Superior temporal gyrus (tissue), 1 donor: ENCODE measurements around the gene MS4A6E.
"Not testable (repeated sequence)": the region's sequence is repeated elsewhere in the genome, so short reads cannot be mapped to it uniquely, and the experiment has no call there.

Experiments
- DNase-seq: peaks from one replicate; pipeline ENCODE4 v3.0.0-alpha.2; 2016; ENCODE audit errors: extremely low spot score

The MS4A6E gene, protein sequence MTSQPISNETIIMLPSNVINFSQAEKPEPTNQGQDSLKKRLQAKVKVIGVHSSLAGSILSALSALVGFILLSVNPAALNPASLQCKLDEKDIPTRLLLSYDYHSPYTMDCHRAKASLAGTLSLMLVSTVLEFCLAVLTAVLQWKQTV

DNA sequence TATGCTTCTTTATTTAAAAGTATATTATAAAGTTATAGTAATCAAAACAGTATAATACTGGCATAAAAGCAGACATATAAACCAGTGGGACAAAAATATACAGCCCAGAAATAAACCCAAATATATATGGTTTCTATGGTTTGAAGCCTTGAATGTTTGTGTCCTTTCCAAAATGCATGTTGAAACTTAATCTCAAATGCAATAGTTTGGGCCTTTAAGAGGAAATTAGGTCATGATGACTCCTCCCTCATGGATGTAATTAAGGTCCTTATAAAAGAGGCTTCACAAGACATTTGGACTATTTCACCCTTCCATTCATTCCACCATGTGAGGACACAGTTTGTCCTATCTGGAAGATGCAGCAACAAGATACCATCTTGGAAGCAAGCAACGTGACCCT is at the start of gene MS4A6E:
Gene MS4A6E, plus strand, starts transcription at position 301 of the 400 bp plus-strand sequence. CDS start 7,641 bp downstream, outside the sequence.
- no peak for DNase-seq

DNA sequence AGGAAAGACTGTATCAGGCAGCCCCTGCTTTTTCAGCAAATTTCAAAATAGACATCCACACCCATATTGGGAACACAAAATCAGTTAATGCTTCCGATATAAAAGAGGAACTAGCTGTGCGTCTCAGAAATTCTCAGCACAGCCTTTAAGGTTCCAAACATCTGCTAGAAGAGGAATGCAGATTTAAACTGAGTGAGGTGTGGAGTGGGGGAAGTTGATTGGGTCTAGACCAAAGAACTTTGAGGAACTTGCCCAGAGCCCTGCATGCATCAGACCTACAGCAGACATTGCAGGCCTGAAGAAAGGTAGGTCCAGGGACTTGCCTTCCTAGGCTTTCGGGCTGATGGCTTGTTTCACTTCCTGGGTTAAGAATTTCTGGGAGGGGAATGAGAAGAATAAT is 46.6 kb upstream of the MS4A6E start, which contains the start of gene MS4A4A:
Gene MS4A4A, plus strand, starts transcription at position 255 of the 400 bp plus-strand sequence. Its CDS starts 10 bp downstream, at position 265.
- DNase-seq = no peak

DNA sequence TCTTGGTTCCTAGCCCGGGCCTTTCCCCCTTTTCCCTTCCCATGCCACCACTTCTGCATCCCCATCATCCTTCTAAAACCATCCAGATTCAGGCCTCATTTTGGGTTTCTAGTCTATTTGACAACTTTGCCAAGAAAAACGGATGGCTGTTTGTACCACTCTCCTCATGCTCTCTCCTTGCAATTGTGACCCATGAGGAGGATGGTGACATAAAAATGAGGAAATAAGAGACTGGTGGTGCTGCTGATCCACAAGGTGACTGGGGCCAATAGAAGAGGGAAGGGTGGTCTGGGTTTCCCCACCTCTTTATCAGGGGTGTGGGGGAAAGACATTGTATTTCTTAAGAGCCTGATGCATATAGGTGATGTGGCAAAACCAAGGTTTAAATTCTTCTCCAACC is 45.6 kb upstream of the MS4A6E start:
- DNase-seq = no peak

DNA sequence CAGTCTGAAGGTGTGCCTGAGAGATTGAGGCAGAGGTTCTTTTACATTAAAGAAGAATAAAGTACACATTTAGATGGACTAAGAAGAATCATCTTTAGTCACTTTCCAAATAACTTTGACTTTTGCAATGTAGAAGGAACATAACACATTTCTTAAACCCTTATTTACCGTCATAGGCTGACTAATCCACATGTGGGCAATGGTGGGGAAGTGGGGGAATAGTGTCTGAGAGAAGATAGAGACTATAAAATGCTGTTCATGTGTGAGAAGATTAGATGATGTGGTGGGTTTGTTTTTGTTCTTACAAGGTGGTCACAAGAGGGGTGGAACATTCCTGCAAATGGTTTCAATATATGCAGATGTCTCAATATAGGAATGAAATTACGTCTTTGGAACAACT is 44.8 kb upstream of the MS4A6E start:
- DNase-seq = no peak

DNA sequence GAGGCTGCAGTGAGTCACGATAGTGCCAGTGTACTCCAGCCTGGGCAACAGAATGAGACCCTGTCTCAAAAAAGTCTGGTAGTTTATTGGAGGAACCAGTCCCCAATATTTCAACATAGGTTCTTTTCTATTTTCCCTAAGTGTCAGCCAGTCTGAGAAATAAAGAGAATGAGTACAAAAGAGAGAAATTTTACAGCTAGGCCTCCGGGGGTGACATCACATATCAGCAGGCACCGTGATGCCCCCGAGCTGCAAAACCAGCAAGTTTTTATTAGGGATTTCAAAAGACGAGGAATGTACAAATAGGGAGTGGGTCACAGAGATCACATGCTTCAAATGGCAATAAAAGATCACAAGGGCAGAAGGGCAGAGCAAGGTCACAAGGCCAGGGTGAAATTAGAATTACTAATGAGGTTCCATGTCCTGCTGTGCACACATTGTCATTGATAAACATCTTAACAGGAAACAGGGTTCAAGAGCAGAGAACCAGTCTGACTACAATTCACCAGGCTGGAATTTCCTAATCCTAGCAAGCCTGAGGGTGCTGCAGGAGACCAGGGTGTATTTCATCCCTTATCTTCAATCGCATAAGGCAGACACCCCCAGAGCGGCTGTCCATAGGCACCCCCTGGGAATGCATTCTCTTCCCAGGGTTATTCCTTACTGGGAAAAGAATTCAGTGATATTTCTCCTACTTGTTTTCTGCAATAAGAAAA is 41.5 kb upstream of the MS4A6E start:
- DNase-seq = not testable (repeated sequence)

DNA sequence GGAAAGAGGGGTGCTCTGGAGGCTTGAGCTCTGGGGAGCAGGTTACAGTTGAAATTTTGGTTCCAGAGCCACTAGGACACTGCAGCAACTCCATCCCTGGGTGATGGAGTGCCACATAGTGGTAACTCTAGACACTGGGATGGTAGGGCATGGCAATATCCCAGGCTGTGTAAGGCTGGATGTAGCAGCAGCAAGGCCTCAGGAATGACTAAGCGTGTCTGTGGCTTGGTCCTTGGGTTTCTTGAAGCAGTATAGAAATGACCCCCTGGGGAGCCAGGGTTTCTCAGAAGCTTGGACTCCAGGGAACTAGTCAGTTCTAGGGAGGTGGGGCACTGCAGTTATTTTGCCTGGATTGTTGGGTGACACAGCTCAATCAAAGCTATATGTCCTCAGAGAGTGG is 38.5 kb upstream of the MS4A6E start:
- no peak for DNase-seq

DNA sequence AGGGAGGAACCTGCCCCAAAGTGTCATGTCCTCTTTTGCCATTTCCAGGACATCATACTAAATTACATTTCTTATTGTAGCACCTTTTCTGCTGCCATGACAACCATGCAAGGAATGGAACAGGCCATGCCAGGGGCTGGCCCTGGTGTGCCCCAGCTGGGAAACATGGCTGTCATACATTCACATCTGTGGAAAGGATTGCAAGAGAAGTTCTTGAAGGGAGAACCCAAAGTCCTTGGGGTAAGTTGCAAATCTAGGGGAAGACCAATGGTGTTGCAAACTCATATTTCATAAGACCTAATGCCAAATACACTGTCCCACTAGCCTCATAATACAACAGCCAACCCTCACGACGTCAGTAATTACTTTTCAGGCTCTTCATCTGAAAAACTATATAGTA is 34.9 kb upstream of the MS4A6E start:
- DNase-seq = no peak

DNA sequence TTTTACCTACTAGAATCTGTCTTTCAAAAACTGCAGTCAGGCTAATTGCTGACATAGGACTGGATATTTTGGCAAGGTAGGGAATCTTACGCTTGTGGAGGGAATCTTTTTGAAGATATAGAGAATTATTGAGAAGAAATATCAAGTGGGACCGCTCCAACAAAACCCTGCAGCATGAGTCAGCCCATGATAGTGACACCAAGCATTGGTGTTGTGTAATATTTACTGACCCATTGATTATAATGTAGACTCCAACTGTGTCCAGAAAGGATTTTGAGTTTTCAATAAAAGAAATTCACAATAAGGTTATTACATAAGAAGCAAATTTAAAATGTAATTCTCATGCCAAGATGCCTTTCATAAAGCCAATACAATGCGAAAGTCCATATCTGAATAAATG is 25.9 kb upstream of the MS4A6E start:
- no peak for DNase-seq

DNA sequence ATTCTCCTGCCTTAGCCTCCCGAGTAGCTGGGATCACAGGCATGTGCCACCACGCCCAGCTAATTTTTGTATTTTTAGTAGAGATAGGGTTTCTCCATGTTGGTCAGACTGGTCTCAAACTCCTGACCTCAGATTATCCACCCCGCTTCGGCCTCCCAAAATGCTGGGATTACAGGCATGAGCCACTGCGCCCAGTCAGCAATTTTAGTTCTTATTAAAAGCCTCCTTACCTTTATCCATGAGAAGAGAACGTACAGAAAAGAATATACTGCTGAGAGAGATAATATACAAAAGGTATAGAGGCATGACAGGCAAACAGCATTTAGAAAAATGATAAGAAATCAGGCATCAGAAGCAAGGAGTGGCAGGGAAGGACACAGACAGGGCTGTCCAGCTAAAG is 25.2 kb upstream of the MS4A6E start:
- not testable (repeated sequence) for DNase-seq

DNA sequence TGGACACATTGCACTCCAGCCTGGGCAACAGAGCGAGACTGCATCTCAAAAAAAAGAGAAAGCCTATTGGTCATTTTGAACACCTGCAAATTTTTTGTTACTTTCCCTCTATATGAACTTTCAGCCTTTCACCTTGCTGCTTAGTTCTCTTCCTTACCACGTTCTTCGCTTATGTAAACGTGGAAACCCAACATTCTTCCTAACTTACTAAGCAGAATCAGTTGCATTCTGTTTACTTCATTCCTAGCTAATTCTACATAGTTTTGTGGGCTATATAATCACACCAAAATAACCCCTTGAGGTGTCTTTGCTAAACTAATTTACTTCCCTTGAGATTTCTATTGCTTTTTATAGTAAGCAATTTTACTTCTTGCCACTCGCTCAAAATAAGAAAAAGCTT is 23.4 kb upstream of the MS4A6E start:
- no peak for DNase-seq

DNA sequence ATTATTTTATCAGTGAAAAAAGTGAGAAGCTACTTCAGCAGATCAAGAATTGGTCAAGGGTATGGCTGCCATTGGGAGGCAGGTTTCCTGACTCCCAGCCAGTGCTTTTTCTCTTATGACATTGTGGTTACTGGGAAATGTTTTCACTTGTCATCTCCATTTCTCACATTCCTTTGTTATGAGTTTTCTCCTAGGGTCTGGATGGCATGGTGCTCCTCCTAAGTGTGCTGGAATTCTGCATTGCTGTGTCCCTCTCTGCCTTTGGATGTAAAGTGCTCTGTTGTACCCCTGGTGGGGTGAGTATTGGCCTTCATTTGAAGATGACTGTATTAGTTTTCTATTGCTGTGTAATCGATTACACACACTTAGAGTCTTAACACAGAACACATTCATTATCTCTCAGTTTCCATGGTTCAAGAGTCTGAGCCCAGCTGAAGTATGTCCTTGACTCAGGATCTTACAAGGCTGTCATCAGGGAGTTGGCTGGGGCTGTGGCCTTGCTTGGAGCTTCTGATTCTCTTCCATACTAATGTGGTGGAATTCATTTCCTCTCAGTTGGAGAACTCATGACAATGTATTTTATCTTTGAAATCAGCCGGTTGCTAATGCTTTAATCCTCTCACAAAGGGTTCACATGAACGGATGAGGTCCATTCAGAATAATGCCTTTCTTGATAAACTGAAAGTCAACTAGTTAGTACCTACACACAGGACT is 21.0 kb upstream of the MS4A6E start:
- DNase-seq = no peak

DNA sequence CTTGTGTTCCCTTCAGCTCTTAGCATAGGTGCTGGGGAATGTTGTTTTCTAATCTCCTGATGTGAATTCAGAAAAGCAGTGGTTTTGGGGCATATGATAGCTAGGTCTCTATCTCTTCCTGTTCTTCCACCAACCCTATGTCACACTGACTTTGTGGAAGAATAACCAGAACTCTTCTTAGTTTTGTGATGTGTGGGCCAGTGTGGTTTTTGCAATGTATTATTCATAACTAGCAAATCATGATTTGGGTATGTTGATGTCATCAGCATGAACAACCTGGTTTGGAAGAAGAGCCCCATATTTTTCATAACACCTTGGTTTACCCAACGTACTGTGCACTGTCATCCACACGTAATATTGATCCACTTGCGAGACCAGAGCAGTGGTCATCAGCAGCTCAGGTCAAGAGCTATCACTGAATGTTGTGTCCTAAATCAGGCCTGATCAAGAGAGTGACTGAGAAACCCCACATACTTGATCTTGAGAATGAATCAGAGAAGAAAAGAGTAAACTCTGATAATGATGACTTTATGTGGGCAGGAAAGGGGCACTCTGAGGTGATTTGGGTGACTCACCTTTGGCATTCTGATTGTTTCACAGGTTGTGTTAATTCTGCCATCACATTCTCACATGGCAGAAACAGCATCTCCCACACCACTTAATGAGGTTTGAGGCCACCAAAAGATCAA is 19.4 kb upstream of the MS4A6E start:
- no peak for DNase-seq

DNA sequence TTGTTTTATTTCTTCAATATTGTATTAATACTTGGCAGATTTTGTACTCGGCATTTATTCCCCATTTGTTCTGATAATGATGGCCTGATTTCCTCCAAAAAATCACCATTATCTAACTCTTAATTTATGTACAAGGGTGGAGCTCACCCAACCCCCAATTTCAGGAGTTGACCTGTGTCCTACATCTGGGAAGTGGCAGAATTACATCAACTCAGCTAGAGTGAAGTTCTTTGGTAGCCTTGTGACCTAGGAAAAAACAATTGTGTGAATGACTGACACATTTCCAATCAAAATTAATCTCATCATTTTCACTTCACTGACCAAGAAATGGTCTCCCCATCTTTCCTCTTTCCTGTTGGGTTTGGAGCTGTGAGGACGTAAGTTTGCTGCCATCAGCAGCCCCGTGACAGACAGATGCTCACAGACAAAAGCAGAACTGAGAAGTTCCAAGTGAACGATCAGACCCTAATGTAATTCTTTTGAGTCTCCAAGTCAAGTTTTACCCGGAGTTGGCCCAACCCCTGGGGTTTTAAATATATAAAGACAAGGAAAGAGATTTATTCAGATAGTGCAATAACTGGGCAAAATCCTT is 16.6 kb upstream of the MS4A6E start:
- DNase-seq = peak; percentile 12

DNA sequence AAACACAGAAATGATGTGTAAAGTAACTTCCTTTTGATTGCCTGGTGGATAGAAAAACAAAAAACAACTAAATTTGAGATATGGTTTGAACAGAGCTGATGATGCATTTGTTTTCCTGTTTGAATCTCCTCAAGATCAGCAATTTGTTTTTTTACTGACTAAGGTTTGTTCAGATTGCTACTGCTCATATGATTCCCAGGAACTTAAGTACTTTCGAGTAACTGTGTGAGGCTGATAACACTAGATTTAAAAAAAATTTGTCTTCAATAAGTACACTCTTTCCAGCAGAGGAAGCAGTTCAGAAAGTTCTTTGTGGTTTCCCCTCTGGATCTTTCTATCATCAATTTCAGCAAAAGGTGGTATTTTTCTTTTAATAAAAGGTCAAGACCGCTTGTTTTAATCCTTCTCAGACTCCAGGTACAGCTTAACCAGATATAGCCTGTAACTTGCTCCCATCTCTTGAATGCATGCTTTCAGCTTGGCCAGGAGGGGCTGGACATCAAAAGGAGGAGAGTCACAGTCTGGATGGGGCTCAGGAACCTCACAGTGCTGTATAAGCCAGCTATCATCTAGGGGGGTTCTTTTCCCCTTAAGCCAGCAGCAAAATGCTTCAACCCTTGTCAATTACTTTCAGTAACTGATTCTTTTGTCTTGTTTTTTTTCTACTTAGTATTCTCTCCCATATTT is 12.3 kb upstream of the MS4A6E start:
- DNase-seq = no peak

DNA sequence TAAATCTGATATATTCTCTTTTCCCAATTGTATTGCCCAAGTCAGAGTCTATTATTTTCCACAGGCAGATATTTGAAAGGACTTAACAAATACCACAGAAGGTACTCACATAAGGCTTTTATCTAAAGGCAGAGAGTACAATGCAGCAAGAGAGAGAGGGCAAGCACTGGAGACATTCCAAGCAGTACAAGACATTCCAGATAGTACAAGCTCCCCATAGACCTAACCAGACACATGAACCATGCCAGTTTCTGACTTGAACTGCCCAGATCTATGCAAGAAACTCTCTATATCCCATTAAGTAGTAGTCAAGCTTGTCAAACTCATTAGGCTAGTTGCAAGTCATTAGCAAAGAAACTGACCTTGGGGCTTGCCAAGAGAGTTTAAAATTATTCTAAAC is 11.2 kb upstream of the MS4A6E start:
- no peak for DNase-seq

DNA sequence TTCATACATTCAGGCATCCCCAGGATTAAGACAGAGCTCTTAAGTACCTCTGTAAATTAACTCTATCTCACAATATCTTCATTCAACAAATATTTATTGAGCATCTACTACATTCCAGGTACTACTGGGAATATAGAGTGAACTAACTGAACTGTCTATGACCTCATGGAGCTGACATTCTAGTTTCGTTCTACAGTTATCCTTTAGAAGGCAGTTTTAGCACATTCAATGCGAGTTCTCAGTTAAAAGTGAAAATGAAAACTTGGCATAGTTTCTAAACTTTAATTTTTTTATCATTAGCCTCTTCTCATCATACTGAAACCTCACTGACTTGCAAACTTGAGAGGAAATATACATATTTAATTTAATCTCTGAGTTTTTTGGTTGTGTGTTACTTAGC is 10.7 kb upstream of the MS4A6E start:
- DNase-seq = no peak

DNA sequence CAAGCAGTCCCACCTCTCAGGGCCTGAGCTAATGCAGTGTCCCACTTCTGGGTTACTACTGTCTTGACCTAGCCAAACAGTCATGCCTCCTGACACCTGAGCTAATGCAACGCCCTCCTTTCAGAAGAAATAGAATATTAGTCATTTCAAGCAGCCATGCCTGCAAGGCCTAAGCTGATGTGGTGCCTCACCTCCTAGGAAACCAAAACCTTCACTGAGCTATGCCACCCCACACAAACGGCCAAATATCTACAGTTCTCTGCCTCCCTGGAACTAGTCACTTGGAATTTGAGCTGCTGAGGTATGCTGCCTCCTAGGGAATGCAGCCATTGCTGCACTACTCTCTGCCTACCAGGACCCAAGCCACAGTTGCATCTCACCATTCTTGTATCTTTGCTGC is 8.3 kb upstream of the MS4A6E start:
- DNase-seq = no peak

DNA sequence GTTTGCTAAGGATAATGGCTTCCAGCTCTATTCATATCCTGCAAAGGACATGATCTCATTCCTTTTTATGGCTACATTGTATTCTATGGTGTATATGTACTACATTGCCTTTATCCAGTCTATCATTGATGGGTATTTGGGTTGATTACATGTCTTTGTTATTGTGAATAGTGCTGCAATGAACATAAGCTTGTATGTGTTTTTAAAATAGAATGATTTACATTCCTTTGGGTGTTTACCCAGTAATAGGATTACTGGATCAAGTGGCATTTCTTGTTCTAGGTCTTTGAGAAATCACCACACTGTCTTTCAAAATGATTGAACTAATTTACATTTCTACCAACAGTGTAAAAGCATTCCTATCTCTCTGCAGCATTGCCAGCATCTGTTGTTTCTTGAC is 6.0 kb upstream of the MS4A6E start:
- DNase-seq = no peak

DNA sequence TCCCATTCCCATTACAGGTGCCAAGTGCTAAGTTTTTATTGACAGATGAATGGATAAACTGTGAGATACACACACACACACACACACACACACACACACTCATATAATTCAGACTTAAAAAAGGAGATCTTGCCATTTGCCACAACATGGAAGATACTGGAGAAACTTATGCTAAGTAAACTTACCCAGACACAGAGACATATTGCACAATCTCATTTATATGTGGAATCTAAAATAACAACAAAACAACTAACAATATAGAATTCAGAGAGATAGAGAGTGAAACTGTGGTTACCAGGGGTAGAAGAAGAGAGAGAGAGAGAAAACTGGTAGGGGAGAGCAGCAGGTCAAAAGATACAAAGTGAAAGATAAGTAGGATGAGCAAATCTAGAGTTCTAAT is 1.4 kb downstream of the MS4A6E start:
- DNase-seq = no peak

DNA sequence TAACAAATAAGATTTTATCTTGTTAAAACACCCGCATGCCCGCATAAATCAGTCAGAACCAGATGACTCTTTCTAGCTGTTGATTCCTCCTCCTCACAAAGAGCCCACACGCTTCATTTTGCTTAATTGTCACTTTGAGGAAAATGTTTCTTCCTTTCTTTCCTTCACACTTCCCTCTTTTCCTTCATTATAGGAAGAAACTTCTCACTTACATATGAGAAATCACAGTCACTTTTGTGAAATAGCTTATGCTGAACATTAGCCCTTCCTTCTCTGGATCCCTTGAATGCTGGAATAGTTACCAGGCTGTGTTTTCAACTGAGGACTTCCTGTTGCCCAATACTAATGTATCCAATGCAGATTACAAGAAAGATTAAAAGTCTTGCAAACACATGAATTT is 5.8 kb downstream of the MS4A6E start:
- no peak for DNase-seq

DNA sequence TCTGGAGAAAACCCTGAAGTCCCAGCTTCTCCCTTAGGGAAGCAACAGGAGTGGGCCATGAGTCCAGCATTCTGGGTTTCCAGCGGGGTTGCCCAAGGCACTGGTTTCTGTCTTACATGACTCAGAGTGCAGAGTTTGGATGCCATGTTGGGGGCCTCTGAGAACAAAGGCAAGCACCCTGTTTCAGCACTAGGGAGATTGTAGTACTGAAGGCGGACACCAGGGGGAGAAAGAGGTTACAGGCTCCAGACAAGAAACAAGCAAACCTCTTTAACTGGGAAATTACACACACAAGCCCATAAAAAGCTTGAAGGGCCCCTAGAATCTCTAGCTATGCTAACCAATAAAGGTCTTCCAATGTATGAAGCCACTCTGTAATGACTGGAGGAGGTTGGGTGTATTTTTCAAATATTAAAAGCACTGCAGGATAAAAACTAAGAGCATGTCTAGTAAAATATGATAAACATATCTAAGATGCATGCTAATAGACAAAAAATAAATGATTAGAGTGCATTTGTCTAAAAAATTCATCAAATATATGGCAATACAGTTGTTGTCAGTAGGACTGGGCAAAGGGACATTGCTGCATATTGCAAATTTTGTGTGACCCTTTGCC is 7.1 kb downstream of the MS4A6E start:
- peak; percentile 50 for DNase-seq
